WTC11 (cell line): ENCODE results near the gene MRPS33. TPM values are rescaled to one million over a fixed set of nuclear protein-coding genes. Genes with fewer than 3 reads are reported as not detected.
A peak's percentile ranks its signal among the peaks of the same experiment; 100 is the strongest.

Source experiments
- ATAC-seq: fragments of 200-7000 bp; cut with Tn5 transposase; 2 replicates; pipeline ENCODE4 v1.10.0; 2021; ENCODE audit warnings: mild to moderate bottlenecking, moderate library complexity
- CTCF ChIA-PET: fragments of 300-600 bp; sonication (Branson Sonifier 250); formaldehyde crosslinking; loops from one replicate; lab custom pipeline; 2021; ENCODE audit warnings: antibody characterized with exemption; lab: Charles Lee
- POLR2A ChIA-PET: fragments of 350-600 bp; sonication (Branson Sonifier 250); formaldehyde crosslinking; loops from one replicate; lab custom pipeline; 2021; ENCODE audit warnings: antibody characterized with exemption; lab: Charles Lee
- DNase-seq: peaks from one replicate; pipeline ENCODE4 v3.0.0; 2021; ENCODE audit warnings: low spot score
- H3K27ac Mint-ChIP-seq: 2 replicates; pipeline ENCODE4 v1.8.0; 2021; ENCODE audit warnings: mixed read lengths
- H3K27me3 Mint-ChIP-seq: 2 replicates; pipeline ENCODE4 v1.8.0; 2021; ENCODE audit warnings: low read depth, mild to moderate bottlenecking, moderate library complexity, mixed read lengths
- H3K36me3 Mint-ChIP-seq: 2 replicates; pipeline ENCODE4 v1.8.0; 2021; ENCODE audit warnings: mixed read lengths
- H3K4me1 Mint-ChIP-seq: 2 replicates; pipeline ENCODE4 v1.8.0; 2022; ENCODE audit warnings: mixed read lengths
- H3K4me3 Mint-ChIP-seq: 2 replicates; pipeline ENCODE4 v1.8.0; 2021; ENCODE audit warnings: mild to moderate bottlenecking, moderate library complexity, mixed read lengths
- H3K9me3 Mint-ChIP-seq: 2 replicates; pipeline ENCODE4 v1.8.0; 2021; ENCODE audit warnings: mixed read lengths
- ELF4 ChIP-seq: sonication (generic); formaldehyde crosslinking; IDR thresholded peaks from 2 replicates; pipeline ENCODE4 v1.8.1; 2022; ENCODE audit warnings: low read depth, mild to moderate bottlenecking, moderate library complexity, missing genetic modification reagents
- JUN ChIP-seq: sonication (generic); formaldehyde crosslinking; IDR thresholded peaks from 2 replicates; pipeline ENCODE4 v1.8.0; 2023; ENCODE audit warnings: mild to moderate bottlenecking, missing genetic modification reagents
- NFE2L1 ChIP-seq: sonication (generic); formaldehyde crosslinking; IDR thresholded peaks from 2 replicates; pipeline ENCODE4 v1.8.1; 2023; ENCODE audit warnings: missing genetic modification reagents
- OVOL2 ChIP-seq: fragments of 250-450 bp; sonication (Bioruptor Pico); IDR thresholded peaks from 2 replicates; pipeline ENCODE4 v1.9.0; 2021; ENCODE audit warnings: mild to moderate bottlenecking, borderline replicate concordance
- RORB ChIP-seq: fragments of 250-450 bp; sonication (Bioruptor Pico); IDR thresholded peaks from 2 replicates; pipeline ENCODE4 v1.9.0; 2021; ENCODE audit warnings: mild to moderate bottlenecking
- TEAD4 ChIP-seq: sonication (generic); formaldehyde crosslinking; IDR thresholded peaks from 2 replicates; pipeline ENCODE4 v1.8.0; 2022; ENCODE audit warnings: mild to moderate bottlenecking, missing genetic modification reagents
- ZBTB21 ChIP-seq: sonication (generic); formaldehyde crosslinking; IDR thresholded peaks from 2 replicates; pipeline ENCODE4 v1.8.1; 2023; ENCODE audit warnings: mild to moderate bottlenecking, missing genetic modification reagents, borderline replicate concordance
- total RNA-seq: library from RNA; stranded (reverse); gene quantifications from 3 replicates; pipeline ENCODE4 v1.2.3, GENCODE V29; 2021
- TF ChIP-seq, protein P1 (sequence below): fragments of 250-450 bp; sonication (Bioruptor Pico); IDR thresholded peaks from 2 replicates; pipeline ENCODE4 v1.9.0; 2021; ENCODE audit warnings: mild to moderate bottlenecking
- TF ChIP-seq, protein P2 (sequence below): sonication (generic); formaldehyde crosslinking; IDR thresholded peaks from 2 replicates; pipeline ENCODE4 v1.8.0; 2022; ENCODE audit warnings: mild to moderate bottlenecking, missing genetic modification reagents
- TF ChIP-seq, protein P3 (sequence below): sonication (generic); formaldehyde crosslinking; IDR thresholded peaks from 2 replicates; pipeline ENCODE4 v1.8.0; 2023; ENCODE audit warnings: missing genetic modification reagents
- TF ChIP-seq, protein P4 (sequence below): fragments of 200-600 bp; IDR thresholded peaks from 2 replicates; pipeline ENCODE4 v1.8.0; 2022; ENCODE audit warnings: antibody characterized with exemption
- TF ChIP-seq, protein P5 (sequence below): sonication (generic); formaldehyde crosslinking; IDR thresholded peaks from 2 replicates; pipeline ENCODE4 v1.8.0; 2022; ENCODE audit warnings: mild to moderate bottlenecking, missing genetic modification reagents
- TF ChIP-seq, protein P6 (sequence below): sonication (generic); formaldehyde crosslinking; IDR thresholded peaks from 2 replicates; pipeline ENCODE4 v1.8.0; 2022; ENCODE audit warnings: mild to moderate bottlenecking, missing genetic modification reagents

Gene MRPS33
- total RNA-seq, 1 experiment from 2014 or later: 63.5 TPM

DNA sequence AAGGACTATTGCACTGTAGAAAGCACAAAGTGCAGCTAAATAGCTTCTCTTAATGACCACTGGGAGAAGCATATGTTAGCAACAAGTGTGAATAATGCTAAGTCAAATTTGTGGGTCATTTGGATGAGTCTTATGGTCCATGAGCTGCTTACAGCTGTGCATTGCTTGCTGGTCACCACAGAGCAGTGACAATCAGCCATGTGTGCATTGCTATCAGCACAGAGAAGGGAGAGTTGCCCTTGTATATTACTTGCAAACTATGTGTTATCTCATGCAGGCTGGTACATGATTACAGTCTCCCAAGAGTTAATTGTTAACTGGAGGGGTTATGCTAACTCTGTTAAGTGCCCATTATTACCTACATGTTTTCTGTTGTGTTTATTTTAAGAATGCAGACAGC lies 25.7 kb downstream of the MRPS33 start (continued):
- TF ChIP-seq, protein P1, sequence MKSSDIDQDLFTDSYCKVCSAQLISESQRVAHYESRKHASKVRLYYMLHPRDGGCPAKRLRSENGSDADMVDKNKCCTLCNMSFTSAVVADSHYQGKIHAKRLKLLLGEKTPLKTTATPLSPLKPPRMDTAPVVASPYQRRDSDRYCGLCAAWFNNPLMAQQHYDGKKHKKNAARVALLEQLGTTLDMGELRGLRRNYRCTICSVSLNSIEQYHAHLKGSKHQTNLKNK (CRISPR knock-in tag): no peak
- no peak for TF ChIP-seq TEAD4 (CRISPR knock-in tag)
- TF ChIP-seq, protein P2, sequence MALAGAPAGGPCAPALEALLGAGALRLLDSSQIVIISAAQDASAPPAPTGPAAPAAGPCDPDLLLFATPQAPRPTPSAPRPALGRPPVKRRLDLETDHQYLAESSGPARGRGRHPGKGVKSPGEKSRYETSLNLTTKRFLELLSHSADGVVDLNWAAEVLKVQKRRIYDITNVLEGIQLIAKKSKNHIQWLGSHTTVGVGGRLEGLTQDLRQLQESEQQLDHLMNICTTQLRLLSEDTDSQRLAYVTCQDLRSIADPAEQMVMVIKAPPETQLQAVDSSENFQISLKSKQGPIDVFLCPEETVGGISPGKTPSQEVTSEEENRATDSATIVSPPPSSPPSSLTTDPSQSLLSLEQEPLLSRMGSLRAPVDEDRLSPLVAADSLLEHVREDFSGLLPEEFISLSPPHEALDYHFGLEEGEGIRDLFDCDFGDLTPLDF: no peak
- TF ChIP-seq, protein P3, sequence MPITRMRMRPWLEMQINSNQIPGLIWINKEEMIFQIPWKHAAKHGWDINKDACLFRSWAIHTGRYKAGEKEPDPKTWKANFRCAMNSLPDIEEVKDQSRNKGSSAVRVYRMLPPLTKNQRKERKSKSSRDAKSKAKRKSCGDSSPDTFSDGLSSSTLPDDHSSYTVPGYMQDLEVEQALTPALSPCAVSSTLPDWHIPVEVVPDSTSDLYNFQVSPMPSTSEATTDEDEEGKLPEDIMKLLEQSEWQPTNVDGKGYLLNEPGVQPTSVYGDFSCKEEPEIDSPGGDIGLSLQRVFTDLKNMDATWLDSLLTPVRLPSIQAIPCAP: no peak

DNA sequence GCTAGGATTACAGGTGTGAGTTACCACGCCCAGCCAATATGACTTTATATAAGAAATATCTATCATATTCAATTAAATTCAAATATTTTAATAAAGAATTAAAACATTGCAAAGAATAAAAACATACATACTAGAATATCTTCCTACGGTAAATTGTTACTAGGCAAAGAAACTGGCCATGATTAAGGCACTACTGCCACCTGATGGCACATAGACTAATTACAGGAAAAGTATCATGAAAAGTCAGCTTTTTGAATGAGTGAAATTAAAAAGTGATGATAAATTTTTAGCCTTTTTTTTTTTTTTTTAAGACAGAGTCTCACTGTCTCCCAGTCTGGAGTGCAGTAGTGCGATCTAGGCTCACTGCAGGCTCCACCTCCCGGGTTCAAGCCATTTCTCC lies 30.9 kb downstream of the MRPS33 start:
- ChIA-PET CTCF (interaction anchor here (0.5 to 3.0 kb wide), 19 partner anchors 9 to 336 kb away, joined by 3 to 33 read pairs (median 4); no protein-coding TSS in a partner anchor), POLR2A (interaction anchor here (0.6 to 0.7 kb wide), 2 partner anchors 10 to 267 kb away, joined by 3 read pairs; no protein-coding TSS in a partner anchor)
- Mint-ChIP-seq H3K9me3 (peaks cover 4% of the 10 kb centered on the region; the same call in 1 of the 2 replicates), H3K4me1 (no peaks in the 10 kb centered on the region), H3K27me3 (no peaks in the 10 kb centered on the region), H3K4me3 (no peak overlapping the region), H3K27ac (no peak overlapping the region), H3K36me3 (no peaks in the 10 kb centered on the region)
- no peak for DNase-seq
- ATAC-seq: no peak
- no peak for TF ChIP-seq ELF4 (CRISPR knock-in tag)
- TF ChIP-seq, protein P4, sequence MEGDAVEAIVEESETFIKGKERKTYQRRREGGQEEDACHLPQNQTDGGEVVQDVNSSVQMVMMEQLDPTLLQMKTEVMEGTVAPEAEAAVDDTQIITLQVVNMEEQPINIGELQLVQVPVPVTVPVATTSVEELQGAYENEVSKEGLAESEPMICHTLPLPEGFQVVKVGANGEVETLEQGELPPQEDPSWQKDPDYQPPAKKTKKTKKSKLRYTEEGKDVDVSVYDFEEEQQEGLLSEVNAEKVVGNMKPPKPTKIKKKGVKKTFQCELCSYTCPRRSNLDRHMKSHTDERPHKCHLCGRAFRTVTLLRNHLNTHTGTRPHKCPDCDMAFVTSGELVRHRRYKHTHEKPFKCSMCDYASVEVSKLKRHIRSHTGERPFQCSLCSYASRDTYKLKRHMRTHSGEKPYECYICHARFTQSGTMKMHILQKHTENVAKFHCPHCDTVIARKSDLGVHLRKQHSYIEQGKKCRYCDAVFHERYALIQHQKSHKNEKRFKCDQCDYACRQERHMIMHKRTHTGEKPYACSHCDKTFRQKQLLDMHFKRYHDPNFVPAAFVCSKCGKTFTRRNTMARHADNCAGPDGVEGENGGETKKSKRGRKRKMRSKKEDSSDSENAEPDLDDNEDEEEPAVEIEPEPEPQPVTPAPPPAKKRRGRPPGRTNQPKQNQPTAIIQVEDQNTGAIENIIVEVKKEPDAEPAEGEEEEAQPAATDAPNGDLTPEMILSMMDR: peak; percentile 52

DNA sequence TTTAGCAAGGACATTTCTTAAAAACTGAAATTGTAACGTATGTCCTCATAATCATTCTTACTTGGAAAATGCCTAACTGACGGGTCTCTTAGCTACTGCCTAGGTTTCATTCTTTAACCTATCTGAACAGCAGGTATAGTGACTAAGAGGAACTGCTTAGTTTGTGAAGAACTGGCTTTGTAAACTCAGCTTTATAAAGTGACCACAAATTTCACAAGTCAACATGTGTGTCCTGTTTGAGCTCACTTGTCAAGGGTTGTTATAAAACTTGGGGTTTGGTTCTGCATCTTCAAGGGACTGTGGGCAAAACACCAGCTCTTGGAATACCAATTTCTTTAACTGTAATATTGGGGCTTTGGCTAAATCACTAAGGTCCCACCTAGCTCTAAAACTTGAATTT lies 32.2 kb downstream of the MRPS33 start:
- Mint-ChIP-seq H3K4me3 (no peak overlapping the region), H3K4me1 (no peaks in the 10 kb centered on the region), H3K36me3 (no peaks in the 10 kb centered on the region), H3K9me3 (peaks cover 4% of the 10 kb centered on the region; the same call in 1 of the 2 replicates), H3K27ac (no peak overlapping the region), H3K27me3 (no peaks in the 10 kb centered on the region)
- no peak for DNase-seq
- no peak for ATAC-seq
- ChIA-PET POLR2A (no interaction called here), CTCF (interaction anchor here (0.6 to 3.0 kb wide), 8 partner anchors 8 to 286 kb away, joined by 3 to 33 read pairs (median 6); partner anchors contain the start of gene NDUFB2)
- no peak for TF ChIP-seq OVOL2 (CRISPR knock-in tag)
- no peak for TF ChIP-seq NFE2L1 (CRISPR knock-in tag)
- TF ChIP-seq, protein P5, sequence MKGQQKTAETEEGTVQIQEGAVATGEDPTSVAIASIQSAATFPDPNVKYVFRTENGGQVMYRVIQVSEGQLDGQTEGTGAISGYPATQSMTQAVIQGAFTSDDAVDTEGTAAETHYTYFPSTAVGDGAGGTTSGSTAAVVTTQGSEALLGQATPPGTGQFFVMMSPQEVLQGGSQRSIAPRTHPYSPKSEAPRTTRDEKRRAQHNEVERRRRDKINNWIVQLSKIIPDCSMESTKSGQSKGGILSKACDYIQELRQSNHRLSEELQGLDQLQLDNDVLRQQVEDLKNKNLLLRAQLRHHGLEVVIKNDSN (CRISPR knock-in tag): no peak
- no peak for TF ChIP-seq RORB (CRISPR knock-in tag)
- TF ChIP-seq, protein P6, sequence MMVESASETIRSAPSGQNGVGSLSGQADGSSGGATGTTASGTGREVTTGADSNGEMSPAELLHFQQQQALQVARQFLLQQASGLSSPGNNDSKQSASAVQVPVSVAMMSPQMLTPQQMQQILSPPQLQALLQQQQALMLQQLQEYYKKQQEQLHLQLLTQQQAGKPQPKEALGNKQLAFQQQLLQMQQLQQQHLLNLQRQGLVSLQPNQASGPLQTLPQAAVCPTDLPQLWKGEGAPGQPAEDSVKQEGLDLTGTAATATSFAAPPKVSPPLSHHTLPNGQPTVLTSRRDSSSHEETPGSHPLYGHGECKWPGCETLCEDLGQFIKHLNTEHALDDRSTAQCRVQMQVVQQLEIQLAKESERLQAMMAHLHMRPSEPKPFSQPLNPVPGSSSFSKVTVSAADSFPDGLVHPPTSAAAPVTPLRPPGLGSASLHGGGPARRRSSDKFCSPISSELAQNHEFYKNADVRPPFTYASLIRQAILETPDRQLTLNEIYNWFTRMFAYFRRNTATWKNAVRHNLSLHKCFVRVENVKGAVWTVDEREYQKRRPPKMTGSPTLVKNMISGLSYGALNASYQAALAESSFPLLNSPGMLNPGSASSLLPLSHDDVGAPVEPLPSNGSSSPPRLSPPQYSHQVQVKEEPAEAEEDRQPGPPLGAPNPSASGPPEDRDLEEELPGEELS (CRISPR knock-in tag): no peak
- TF ChIP-seq ZBTB21 (CRISPR knock-in tag): no peak
- TF ChIP-seq JUN (CRISPR knock-in tag): no peak
- TF ChIP-seq, protein P1 (CRISPR knock-in tag): no peak
